OCI-LY1 (cell line): ENCODE data around the gene LRP6.

Source experiments
- H2AFZ ChIP-seq: fragments of 200-600 bp; sonication (generic), shearing (Covaris generic); 2 replicates; pipeline ENCODE4 v1.6.0; 2014; ENCODE audit warnings: antibody characterized with exemption, mild to moderate bottlenecking, low read length
- H3F3A ChIP-seq: fragments of 200-600 bp; sonication (generic), shearing (Covaris generic); 2 replicates; pipeline ENCODE4 v1.6.0; 2014; ENCODE audit warnings: mild to moderate bottlenecking, antibody characterized with exemption, low read length, moderate library complexity; ENCODE audit not compliant: insufficient read depth
- H3K27ac ChIP-seq: fragments of 200-600 bp; sonication (generic); 2 replicates; pipeline ENCODE4 v1.5.1; 2014; ENCODE audit warnings: low read length, mixed run types, mild to moderate bottlenecking, low read depth; ENCODE audit not compliant: poor library complexity, severe bottlenecking
- H3K27me3 ChIP-seq: fragments of 200-600 bp; sonication (generic); 2 replicates; pipeline ENCODE4 v1.6.0; 2014; ENCODE audit warnings: antibody characterized with exemption, mild to moderate bottlenecking, low read length, moderate library complexity; ENCODE audit not compliant: insufficient read depth
- H3K36me3 ChIP-seq: fragments of 200-600 bp; sonication (generic); 2 replicates; pipeline ENCODE4 v1.6.1; 2014; ENCODE audit warnings: mild to moderate bottlenecking, antibody characterized with exemption, low read length, moderate library complexity, mixed read lengths; ENCODE audit not compliant: insufficient read depth
- H3K4me1 ChIP-seq: fragments of 200-600 bp; sonication (generic); 2 replicates; pipeline ENCODE4 v1.5.1; 2014; ENCODE audit warnings: mild to moderate bottlenecking, low read length, moderate library complexity; ENCODE audit not compliant: insufficient read depth, severe bottlenecking
- H3K4me2 ChIP-seq: fragments of 200-600 bp; sonication (generic), shearing (Covaris generic); 2 replicates; pipeline ENCODE4 v1.6.1; 2014; ENCODE audit warnings: low read length
- H3K4me3 ChIP-seq: fragments of 200-600 bp; sonication (generic); 2 replicates; pipeline ENCODE4 v1.5.1; 2014; ENCODE audit warnings: low read length, low read depth, mild to moderate bottlenecking, mixed read lengths; ENCODE audit not compliant: poor library complexity, severe bottlenecking
- H3K79me2 ChIP-seq: fragments of 200-600 bp; shearing (Covaris generic); 2 replicates; pipeline ENCODE4 v1.6.1; 2016; ENCODE audit warnings: mixed run types, low read length, mixed read lengths; ENCODE audit not compliant: insufficient read depth
- H3K9ac ChIP-seq: fragments of 200-600 bp; sonication (generic), shearing (Covaris generic); 2 replicates; pipeline ENCODE4 v1.6.1; 2014; ENCODE audit warnings: mild to moderate bottlenecking, low read length, mixed read lengths
- H3K9me2 ChIP-seq: fragments of 200-600 bp; sonication (generic), shearing (Covaris generic); 2 replicates; pipeline ENCODE4 v1.6.1; 2014; ENCODE audit warnings: low read depth, mild to moderate bottlenecking, low read length, mixed read lengths
- H3K9me3 ChIP-seq: fragments of 200-600 bp; shearing (Covaris generic); 2 replicates; pipeline ENCODE4 v1.6.1; 2014; ENCODE audit warnings: low read length, mixed read lengths
- H4K20me1 ChIP-seq: fragments of 200-600 bp; sonication (generic), shearing (Covaris generic); 2 replicates; pipeline ENCODE4 v1.6.0; 2016; ENCODE audit warnings: mild to moderate bottlenecking, low read length; ENCODE audit not compliant: insufficient read depth
- EZH2 ChIP-seq: fragments of 200-600 bp; sonication (generic), shearing (Covaris generic); IDR thresholded peaks from 2 replicates; pipeline ENCODE4 v1.8.0; 2017; ENCODE audit warnings: borderline replicate concordance, mixed run types, mild to moderate bottlenecking, antibody characterized with exemption, low read length, moderate library complexity, mixed read lengths
- TF ChIP-seq, protein P1 (sequence below): fragments of 200-600 bp; sonication (generic), shearing (Covaris generic); IDR thresholded peaks from 2 replicates; pipeline ENCODE4 v1.5.1; 2017; ENCODE audit warnings: mild to moderate bottlenecking, antibody characterized with exemption, low read length, moderate library complexity, mixed read lengths

LRP6 gene

DNA sequence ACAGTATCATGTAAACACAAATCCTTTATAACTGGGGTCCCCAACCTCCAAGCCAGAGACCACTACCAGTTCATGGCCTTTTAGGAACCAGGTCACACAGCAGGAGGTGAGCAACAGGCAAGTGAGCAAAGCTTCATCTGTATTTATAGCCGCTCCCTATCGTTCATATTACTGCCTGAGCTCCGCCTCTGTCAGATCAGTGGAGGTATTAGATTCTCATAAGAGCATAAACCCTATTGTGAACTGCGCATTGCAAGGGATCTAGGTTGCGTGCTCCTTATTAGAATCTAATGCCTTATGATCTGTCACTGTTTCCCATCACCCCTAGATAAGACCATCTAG, 49.9 kb downstream of the LRP6 start:
- H3K27me3 ChIP-seq = no peaks in the 10 kb centered on the region
- no peak overlapping the region for H3K4me3 ChIP-seq
- no peaks in the 10 kb centered on the region for H3K9me3 ChIP-seq
- H3K4me2 ChIP-seq = no peak overlapping the region
- no peak overlapping the region for H3K27ac ChIP-seq
- no peaks in the 10 kb centered on the region for H4K20me1 ChIP-seq
- no peak overlapping the region for H2AFZ ChIP-seq
- TF ChIP-seq EZH2 = no peak
- TF ChIP-seq, protein P1, sequence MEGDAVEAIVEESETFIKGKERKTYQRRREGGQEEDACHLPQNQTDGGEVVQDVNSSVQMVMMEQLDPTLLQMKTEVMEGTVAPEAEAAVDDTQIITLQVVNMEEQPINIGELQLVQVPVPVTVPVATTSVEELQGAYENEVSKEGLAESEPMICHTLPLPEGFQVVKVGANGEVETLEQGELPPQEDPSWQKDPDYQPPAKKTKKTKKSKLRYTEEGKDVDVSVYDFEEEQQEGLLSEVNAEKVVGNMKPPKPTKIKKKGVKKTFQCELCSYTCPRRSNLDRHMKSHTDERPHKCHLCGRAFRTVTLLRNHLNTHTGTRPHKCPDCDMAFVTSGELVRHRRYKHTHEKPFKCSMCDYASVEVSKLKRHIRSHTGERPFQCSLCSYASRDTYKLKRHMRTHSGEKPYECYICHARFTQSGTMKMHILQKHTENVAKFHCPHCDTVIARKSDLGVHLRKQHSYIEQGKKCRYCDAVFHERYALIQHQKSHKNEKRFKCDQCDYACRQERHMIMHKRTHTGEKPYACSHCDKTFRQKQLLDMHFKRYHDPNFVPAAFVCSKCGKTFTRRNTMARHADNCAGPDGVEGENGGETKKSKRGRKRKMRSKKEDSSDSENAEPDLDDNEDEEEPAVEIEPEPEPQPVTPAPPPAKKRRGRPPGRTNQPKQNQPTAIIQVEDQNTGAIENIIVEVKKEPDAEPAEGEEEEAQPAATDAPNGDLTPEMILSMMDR = no peak
- no peaks in the 10 kb centered on the region for H3K36me3 ChIP-seq
- H3F3A ChIP-seq = no peaks in the 10 kb centered on the region
- H3K9me2 ChIP-seq = no peaks in the 10 kb centered on the region
- H3K79me2 ChIP-seq = no peaks in the 10 kb centered on the region
- H3K4me1 ChIP-seq = no peaks in the 10 kb centered on the region
- no peak overlapping the region for H3K9ac ChIP-seq

DNA sequence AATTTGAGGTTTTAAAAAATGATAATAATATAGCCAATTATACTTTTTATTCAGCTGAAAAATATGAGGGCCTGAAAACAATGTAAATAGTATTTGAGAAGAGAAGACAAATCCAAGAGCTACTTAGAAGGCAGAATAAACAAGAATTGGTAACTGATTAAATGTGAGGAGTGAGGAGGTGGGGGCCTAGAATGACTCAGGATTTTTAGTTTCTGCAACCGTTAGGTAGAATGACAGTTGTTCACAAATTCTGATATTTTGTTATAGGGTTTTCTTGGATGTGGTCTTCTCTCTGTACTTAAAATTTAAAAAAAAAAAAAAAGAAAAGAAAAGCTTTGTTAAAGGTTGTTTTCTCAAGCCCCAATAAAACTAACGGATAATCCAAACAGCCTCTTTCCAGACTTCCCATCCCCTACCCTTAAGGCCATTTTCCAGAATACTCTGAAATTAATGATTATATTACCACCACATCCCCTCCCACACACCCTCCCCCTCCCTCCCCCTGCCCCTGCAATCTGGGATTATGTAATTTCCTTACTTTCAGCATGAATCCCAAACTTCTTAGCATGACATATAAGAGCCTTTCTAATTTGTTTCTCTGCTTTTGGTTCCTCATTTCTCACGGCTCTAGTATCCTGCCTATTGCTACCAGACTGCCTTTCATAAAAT, 50.4 kb downstream of the LRP6 start:
- no peak overlapping the region for H3K27ac ChIP-seq
- H3K4me1 ChIP-seq = no peaks in the 10 kb centered on the region
- no peak overlapping the region for H3K9ac ChIP-seq
- H4K20me1 ChIP-seq = no peaks in the 10 kb centered on the region
- H2AFZ ChIP-seq = no peak overlapping the region
- no peak overlapping the region for H3K4me2 ChIP-seq
- no peak overlapping the region for H3K4me3 ChIP-seq
- H3K9me3 ChIP-seq = no peaks in the 10 kb centered on the region
- no peaks in the 10 kb centered on the region for H3K79me2 ChIP-seq
- H3K9me2 ChIP-seq = no peaks in the 10 kb centered on the region
- H3K36me3 ChIP-seq = no peaks in the 10 kb centered on the region
- no peaks in the 10 kb centered on the region for H3F3A ChIP-seq
- TF ChIP-seq, protein P1 = no peak
- TF ChIP-seq EZH2 = no peak
- no peaks in the 10 kb centered on the region for H3K27me3 ChIP-seq

DNA sequence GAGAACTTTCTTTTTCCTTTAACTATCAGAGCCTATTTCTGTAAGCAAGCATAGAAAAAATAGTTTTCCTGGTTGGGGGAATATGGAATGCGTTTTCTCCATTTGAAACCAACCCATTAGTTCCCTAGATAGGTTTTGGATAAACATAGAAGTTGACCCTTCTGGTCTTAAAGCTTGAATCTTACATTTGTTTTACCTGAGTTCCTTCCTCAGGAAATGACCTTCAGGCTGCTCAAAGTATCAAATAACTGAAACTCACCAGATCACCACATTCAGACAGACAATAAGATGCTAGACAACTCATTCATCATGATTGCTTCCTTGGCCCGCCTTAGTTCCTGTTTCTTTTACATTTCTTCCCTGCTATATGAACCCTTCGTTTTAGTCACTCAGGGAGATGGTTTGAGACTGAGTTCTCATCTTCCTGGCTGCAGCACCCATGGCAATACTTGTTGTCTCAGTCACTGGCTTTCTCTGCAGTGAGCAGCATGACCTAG, 52.2 kb downstream of the LRP6 start:
- H3K36me3 ChIP-seq = no peaks in the 10 kb centered on the region
- H3K4me2 ChIP-seq = no peak overlapping the region
- no peaks in the 10 kb centered on the region for H4K20me1 ChIP-seq
- H3F3A ChIP-seq = no peaks in the 10 kb centered on the region
- TF ChIP-seq EZH2 = no peak
- TF ChIP-seq, protein P1 = no peak
- no peaks in the 10 kb centered on the region for H3K27me3 ChIP-seq
- H3K4me1 ChIP-seq = no peaks in the 10 kb centered on the region
- H3K79me2 ChIP-seq = no peaks in the 10 kb centered on the region
- H3K9ac ChIP-seq = no peak overlapping the region
- no peak overlapping the region for H3K27ac ChIP-seq
- H3K4me3 ChIP-seq = no peak overlapping the region
- no peak overlapping the region for H2AFZ ChIP-seq
- H3K9me3 ChIP-seq = no peaks in the 10 kb centered on the region
- H3K9me2 ChIP-seq = no peaks in the 10 kb centered on the region
